Dermis lymphatic vessel endothelial cell (primary cell): Measurements from ENCODE around the gene POU4F1. TPM values are rescaled to one million over a fixed set of nuclear protein-coding genes. Genes with fewer than 3 reads are reported as not detected.

ENCODE experiments used
- total RNA-seq: library from RNA; depleted of rRNA; stranded (reverse); fragments of >200 nt; gene quantifications from 2 replicates; pipeline ENCODE4 v1.2.1, GENCODE V29; 2014

The POU4F1 gene, protein sequence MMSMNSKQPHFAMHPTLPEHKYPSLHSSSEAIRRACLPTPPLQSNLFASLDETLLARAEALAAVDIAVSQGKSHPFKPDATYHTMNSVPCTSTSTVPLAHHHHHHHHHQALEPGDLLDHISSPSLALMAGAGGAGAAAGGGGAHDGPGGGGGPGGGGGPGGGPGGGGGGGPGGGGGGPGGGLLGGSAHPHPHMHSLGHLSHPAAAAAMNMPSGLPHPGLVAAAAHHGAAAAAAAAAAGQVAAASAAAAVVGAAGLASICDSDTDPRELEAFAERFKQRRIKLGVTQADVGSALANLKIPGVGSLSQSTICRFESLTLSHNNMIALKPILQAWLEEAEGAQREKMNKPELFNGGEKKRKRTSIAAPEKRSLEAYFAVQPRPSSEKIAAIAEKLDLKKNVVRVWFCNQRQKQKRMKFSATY
- total RNA-seq: 0.11 and 0.26 TPM in 2 replicates

GRCh38 chr13:78603240-78603957, at the start of gene POU4F1:
Gene POU4F1, minus strand, starts transcription at chr13:78603552. Its CDS starts 226 bp downstream, at chr13:78603326.

Other genes starting within 250 kb of the POU4F1 start
- 21.8 and 29.7 TPM in 2 replicates for gene OBI1, start 55.6 kb upstream of the POU4F1 start, total RNA-seq